ENCODE measurements around the gene PAK2.
"Not testable (repeated sequence)": the region's sequence is repeated elsewhere in the genome, so short reads cannot be mapped to it uniquely, and the experiment has no call there.

PAK2 gene

DNA sequence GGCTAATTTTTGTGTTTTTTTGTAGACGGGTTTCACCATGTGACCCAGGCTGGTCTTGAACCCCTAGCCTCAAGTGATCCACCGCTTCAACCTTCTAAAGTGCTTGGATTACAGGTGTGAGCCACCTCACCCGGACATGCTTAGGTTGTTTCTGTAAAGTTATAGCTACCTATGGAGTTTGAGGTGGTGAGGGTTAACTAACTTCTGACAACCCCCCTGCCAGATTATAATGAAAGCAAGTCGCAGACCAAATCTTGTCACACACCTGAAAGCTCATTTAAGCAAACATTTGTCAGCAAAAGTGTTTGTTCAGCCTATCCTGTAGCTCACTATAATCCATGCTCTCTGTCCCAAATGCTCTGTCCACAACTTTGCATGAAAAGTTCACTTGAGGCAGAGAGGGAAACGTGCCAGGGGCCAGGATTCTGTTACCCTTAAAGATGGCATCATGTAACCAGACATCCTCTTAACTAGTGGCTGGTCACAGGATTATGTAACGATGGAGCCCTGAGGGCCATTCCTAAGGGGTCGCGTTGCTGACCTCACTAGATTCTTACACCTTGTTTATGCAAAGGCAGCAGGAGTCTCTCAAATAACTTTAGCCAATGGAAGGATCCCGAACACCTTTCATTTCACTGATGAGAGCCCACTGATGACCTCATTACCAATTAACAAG lies 103.9 kb downstream of the PAK2 start:
- peak; percentile 6 for DNase-seq (ENCODE audit: low read depth)

DNA sequence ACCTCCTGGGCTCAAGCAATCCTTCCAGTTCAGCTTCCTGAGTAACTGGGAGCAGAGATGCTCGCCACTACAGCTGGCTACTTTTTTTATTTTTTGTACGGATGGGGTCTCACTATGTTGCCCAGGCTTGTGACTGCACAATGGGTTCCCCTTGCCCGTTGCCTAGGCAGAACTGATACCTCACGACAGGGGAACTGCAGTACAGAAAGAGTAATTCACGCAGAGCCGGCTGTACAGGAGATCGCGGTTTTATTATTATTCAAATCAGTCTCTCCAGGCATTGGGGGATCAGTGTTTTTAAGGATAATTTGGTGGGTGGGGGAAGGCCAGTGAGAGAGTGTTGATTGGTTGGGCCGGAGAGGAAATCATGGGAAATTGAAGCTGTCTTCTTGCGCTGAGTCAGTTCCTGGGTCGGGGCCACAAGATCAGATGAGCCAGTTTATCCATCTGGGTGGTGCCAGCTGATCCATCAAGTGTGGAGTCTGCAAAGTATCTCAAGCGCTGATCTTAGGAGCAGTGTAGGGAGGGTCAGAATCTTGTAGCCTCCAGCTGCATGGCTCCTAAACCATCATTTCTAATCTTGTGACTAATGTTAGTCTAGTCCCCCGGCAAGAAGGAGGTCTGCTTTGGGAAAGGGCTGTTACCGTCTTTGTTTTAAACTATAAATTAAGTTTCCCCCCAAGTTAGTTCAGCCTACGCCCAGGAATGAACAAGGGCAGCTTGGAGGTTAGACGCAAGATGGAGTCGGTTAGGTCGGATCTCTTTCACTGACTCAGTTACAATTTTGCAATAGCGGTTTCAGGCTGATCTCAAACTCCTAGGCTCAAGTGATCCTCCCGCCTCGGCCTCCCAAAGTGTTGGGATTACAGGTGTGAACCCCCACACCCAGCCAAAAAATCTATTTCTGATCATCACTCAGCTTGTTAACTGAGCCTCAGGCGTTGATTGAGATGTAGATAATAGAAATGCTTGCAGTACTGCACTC lies 104.9 kb downstream of the PAK2 start:
- not testable (repeated sequence) for DNase-seq (ENCODE audit: low read depth)

DNA sequence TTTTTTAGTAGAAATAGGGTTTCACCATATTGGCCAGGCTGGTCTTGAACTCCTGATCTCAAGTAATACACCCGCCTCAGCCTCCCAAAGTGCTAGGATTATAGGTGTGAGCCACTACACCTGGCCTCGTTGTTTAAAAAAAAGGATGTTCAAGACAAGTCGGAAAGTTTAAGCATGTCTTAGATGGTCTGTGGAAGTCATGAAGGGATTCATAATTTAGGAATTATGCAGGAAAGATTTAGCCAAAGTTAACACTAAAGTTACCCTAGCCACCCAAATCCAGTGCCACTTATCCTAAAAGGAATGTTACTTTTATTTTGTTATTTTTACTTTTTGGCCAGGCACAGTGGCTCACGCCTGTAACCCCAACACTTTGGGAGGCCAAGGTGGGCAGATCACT lies 108.7 kb downstream of the PAK2 start:
- not testable (repeated sequence) for DNase-seq (ENCODE audit: low read depth)

DNA sequence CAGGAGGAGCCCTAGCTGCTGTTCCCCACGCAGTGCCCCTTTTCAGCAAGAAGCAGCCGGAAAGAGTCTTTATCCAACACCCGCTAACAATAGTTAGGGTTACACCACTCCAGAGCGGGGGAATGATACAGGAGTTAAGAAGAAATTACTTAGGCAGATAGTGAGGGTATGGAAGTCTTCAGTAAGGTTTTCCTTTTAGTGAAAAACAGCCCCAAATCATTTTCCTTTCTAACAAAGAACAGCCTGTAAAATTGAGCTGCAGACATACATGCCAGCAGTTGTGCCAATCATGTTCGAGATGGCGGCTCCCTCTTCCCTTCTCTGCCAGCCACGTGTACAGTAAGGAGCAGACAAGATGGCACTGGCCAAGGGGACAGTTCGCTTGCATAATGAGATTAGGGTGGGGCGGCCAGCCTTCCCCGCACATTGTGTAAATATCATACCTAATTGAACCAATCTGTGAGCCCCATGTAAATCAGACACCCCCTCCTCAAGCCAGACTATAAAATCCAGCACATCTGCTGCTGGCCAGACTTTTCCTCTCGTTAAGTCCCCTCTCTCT lies 109.6 kb downstream of the PAK2 start:
- no peak for DNase-seq (ENCODE audit: low read depth)

DNA sequence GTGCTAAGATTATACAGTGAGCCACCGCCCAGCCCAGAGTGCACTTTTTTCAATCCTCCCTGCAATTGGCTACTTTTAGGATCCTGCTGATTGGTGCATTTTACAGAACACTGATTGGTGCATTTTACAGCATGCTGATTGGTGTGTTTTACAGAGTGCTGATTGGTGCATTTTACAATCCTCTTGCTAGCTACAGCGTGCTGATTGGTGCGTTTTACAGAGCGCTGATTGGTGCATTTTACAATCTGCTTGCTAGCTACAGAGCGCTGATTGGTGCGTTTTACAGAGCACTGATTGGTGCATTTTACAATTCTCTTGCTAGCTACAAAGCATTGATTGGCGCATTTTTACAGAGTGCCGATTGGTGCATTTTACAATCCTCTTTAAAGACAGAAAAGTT lies 123.3 kb downstream of the PAK2 start:
- not testable (repeated sequence) for DNase-seq (ENCODE audit: low read depth)

DNA sequence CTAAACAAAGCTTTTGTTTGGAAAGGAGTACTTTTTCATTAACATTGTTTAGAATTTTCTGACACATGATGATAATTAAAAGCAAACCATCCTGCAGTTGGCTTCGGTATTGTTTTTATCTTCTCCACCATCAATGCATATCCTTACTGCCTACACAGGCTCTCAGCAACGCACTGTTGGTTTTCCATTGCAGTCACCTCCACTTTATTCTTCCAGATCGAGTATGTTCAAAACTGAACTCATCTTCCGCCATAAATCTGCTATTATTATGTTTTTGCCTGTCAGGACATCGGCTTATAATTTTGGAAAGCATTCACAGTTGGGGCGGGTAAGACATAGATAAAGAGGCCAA lies 127.5 kb downstream of the PAK2 start:
- DNase-seq (ENCODE audit: low read depth): no peak

DNA sequence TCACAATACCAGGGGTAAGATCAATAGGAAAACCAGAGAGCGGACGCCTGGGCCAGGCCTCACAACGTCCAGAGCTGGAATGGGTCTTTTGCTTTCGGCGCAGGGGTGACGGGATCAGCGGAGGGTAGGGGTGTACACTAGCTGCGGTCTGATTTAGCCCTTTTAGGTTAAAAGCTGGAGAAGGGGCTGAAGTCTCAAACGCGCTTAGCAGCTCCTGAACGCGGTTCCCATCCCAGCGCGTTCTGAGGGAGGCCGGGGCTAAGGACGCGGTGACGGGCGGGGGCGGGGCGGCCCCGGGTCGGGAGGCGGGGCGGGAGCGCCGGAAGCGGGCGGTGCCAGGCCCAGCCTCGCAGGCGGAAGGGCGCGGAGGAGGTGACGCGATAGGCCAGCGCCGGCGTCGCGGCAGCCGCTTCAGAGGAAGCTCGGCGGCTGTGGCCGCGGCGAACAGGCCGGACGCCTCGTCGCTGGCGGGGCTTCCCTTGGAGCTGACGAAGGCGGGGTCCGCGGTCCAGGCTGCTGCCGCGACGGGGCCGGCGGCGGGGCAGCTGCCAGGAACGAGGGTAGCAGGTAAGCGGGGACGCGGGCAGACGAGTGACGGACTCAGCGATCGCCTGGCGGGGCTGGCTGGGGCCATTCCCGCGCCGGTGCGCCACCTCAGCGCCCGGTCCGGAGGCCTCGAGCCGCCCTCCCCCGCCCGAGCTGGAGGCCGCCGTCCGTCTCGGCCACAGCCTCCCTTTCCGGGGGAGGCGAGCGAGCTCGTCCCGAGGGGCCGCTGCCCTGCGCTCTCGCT lies 128.0 kb downstream of the PAK2 start, which contains the start of gene SENP5:
Gene SENP5 (plus strand): TSS at position 414 of the 790 bp plus-strand sequence. CDS start 17,262 bp downstream, outside the sequence.
- peak; percentile 92 for DNase-seq (ENCODE audit: low read depth)

DNA sequence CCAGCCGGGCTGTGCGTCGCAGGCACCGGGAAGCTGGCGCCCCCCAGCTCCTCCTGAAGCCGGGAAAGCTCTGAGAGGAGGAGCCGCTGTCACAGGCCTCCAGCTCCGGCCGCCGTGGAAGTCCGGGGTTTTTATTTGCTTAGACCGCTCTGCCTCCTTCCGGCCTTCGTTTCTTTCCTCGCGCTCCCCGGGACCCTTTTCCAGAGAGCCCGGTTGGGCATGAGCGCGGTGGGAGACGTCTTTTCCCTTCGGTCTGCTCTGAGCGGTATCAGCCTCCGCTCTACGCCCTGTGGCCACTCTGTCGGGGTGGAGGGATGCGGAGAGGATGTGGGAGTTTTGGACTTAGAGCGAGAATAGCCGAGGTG lies 128.6 kb downstream of the PAK2 start:
- DNase-seq (ENCODE audit: low read depth): peak; percentile 30

DNA sequence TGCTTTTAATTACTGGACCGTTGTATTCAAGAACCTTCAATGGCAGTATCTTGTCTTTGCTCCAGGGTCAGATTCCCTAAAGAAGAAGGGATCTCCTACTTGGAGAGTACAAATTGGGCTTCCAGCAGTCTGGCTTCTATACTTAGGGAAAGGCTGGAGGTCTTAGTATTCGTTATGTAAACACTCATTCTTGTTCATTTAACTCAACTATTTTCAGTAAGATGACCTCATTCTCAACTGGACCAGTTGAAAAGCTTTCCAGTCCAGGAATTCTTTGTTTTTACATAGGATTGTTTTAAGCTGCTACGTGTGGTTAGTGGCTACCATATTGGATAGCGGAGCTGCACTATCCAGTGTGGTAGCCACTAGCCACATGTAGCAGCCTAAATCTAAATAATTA lies 132.7 kb downstream of the PAK2 start:
- DNase-seq (ENCODE audit: low read depth): peak; percentile 48

DNA sequence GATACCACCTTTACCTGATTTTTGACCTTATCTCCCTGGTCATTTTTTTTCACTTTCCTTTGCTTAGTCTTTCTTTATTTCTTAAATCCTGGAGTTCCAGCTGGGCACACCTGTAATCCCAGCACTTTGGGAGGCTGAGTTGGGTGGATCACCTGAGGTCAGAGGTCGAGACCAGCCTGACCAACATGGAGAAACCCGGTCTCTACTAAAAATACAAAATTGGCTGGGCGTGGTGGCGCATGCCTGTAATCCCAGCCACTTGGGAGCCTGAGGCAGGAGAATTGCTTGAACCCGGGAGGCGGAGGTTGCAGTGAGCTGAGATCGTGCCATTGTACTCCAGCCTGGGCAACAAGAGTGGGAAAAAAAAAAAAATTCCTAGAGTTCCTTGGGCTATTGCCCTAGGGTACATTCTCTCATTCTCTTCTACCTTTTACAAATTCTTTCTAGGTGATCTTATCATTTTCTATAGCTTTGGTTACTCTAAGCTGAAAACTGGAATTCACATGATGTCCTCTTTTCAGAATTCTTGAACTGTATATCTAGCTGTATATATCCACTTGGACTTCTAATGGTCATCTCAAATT lies 134.9 kb downstream of the PAK2 start:
- DNase-seq (ENCODE audit: low read depth): not testable (repeated sequence)

DNA sequence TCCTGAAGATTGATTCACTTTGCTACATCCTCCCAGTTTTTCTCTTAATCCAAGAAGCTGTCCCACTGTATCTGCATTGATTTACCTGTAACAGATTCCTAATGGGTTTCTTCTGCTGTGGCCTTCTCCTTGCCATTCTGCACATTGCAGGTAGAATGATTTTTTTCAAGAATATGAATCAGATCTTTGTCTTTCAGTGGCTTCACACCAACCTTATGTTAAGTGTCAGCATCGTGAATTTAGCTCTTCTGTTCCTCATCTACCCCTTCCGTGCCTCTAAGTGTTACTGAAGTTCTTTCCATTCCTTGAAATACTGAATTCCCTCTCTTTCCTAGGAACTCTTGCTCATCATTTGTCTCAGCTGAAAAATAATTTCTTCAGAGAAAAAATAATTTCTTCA lies 135.6 kb downstream of the PAK2 start:
- no peak for DNase-seq (ENCODE audit: low read depth)

Measured in iris pigment epithelial cell (primary cell).